Measurements from ENCODE around the gene INO80D.
"Not testable (repeated sequence)": the region's sequence is repeated elsewhere in the genome, so short reads cannot be mapped to it uniquely, and the experiment has no call there.

INO80D gene

DNA sequence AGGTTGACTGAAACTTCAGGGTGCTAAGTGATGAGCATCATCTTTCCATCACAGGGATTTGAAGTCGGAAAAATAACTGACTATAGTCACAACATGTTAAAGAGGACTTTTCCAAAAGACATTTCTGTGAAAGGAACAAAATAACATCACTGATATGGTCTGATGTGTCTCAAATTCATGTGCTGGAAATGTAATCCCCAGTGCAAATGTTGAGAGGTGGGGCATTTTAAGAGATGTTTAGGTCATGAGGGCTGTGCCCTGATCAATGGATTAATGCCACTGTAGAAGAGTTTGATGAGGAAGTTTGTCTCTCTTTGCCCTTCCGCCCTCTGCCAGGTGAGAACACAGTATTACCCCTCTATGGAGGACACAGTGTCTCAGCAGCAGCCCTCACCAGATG lies 95.9 kb downstream of the INO80D start:
- no peak overlapping the region for H3K4me3 ChIP-seq (ENCODE audit: low read depth, low read length)
- TF ChIP-seq, protein P1, sequence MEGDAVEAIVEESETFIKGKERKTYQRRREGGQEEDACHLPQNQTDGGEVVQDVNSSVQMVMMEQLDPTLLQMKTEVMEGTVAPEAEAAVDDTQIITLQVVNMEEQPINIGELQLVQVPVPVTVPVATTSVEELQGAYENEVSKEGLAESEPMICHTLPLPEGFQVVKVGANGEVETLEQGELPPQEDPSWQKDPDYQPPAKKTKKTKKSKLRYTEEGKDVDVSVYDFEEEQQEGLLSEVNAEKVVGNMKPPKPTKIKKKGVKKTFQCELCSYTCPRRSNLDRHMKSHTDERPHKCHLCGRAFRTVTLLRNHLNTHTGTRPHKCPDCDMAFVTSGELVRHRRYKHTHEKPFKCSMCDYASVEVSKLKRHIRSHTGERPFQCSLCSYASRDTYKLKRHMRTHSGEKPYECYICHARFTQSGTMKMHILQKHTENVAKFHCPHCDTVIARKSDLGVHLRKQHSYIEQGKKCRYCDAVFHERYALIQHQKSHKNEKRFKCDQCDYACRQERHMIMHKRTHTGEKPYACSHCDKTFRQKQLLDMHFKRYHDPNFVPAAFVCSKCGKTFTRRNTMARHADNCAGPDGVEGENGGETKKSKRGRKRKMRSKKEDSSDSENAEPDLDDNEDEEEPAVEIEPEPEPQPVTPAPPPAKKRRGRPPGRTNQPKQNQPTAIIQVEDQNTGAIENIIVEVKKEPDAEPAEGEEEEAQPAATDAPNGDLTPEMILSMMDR (IDR thresholded peaks at IDR 0.05; ENCODE audit: insufficient read depth, low read depth, low read length, missing control alignments) = no peak
- no peak for DNase-seq (ENCODE audit: low read depth)

GRCh38 chr2:205989271-205990071 lies 96.5 kb downstream of the INO80D start:
- no peak overlapping the region for H3K4me3 ChIP-seq (ENCODE audit: low read depth, low read length)
- DNase-seq (ENCODE audit: low read depth) = no peak
- TF ChIP-seq, protein P1 (IDR thresholded peaks at IDR 0.05; ENCODE audit: insufficient read depth, low read depth, low read length, missing control alignments) = no peak

DNA sequence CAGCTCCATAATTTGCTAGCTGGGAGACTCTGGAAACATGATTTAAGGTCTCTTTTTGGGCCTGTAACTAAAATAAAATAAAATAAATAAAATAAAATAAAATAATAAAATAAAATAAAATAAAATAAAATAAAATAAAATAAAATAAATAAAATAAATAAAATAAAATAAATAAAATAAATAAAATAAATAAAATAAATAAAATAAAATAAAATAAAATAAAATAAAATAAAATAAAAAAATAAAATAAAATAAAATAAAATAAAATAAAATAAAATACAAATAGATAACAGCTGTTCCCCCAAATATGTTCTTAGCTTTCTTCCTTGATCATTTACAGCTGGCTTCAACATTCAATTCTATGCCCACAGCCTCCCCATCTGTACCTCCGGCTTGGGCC lies 97.3 kb downstream of the INO80D start:
- DNase-seq (ENCODE audit: low read depth); H3K4me3 ChIP-seq (ENCODE audit: low read depth, low read length): not testable (repeated sequence)

DNA sequence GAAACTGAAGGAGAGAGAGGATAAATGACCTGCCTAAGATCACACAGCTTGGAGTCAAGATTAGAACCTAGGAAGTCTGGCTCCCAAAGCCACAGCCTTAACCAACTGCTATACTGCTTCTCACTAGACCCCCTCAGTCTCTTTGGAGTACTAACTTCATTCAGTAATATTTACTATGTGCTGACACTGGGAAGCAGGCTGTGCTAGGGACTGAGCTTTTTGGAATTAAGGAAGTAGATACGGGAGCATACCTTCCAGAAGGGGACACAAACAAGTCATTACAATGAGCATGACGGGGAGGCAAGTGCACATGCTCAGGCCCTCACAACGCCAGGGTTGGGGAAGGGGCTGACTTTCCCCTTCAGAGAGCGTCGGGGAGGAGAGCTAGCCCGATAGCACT lies 97.7 kb downstream of the INO80D start:
- no peak for DNase-seq (ENCODE audit: low read depth)
- TF ChIP-seq, protein P1 (IDR thresholded peaks at IDR 0.05; ENCODE audit: insufficient read depth, low read depth, low read length, missing control alignments) = no peak
- no peak overlapping the region for H3K4me3 ChIP-seq (ENCODE audit: low read depth, low read length)

DNA sequence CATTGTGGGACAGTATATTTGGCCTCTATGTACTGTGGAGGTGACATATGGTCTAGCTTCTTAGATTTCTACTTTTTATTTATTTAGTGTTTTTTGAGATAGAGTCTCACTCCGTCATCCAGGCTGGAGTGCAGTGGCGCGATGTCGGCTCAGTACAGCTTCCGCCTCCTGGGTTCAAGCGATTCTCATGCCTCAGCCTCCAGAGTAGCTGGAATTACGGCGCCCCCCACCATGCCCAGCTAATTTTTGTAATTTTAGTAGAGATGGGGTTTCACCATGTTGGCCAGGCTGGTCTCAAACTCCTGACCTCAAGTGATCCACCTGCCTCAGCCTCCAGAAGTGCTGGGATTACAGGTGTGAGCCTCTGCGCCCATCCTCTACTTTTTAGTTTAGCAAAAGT lies 99.6 kb downstream of the INO80D start:
- not testable (repeated sequence) for H3K4me3 ChIP-seq (ENCODE audit: low read depth, low read length); DNase-seq (ENCODE audit: low read depth)

- H3K4me3 ChIP-seq (ENCODE audit: low read depth, low read length) = peak overlapping the region; percentile 20
- peak; percentile 64 for DNase-seq (ENCODE audit: low read depth)
- TF ChIP-seq, protein P1 (IDR thresholded peaks at IDR 0.05; ENCODE audit: insufficient read depth, low read depth, low read length, missing control alignments) = no peak
Observed at GRCh38 chr2:205984381-205984780, 101.6 kb downstream of the INO80D start.

DNA sequence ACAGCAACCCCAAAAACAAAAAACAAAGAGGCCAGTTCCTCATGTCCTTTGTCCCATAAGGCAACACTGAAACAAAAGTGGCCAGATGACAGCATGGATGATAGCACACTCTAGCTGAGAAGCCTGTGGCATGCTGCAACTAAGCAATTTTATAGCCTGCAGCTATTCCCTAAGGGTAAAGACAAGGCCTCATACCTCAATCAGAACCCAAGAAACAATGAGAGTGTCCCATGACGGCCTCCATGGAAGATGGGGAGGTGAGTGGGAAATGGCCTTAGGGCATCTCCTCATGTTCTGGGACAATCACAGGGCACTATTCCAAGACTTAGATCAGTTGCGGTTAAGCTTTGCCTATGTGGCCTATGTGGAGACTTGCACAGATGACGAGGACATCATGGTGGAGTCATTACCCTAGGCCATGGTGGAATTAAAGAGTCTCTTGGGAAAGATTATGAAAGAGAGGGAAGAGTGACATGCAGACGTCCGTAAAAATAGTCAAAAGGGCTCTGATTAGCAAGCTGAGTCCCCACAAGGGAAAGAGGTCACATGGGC lies 103.1 kb downstream of the INO80D start:
- DNase-seq (ENCODE audit: low read depth) = no peak
- TF ChIP-seq, protein P1 (IDR thresholded peaks at IDR 0.05; ENCODE audit: insufficient read depth, low read depth, low read length, missing control alignments) = no peak
- H3K4me3 ChIP-seq (ENCODE audit: low read depth, low read length) = no peak overlapping the region

DNA sequence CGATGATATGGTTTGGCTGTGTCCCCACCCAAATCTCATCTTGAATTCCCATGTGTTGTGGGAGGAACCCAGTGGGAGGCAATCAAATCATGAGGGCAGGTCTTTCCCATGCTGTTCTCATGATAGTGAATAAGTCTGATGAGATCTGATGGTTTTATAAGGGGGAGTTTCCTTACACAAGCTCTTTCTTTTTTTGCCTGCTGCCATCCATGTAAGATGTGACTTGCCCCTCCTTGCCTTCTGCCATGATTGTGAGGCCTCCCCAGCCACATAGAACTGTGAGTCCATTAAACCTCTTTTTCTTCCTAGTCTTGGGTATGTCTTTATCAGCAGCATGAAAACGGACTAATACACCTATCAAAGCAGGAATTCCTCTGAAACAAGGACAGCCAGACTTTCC lies 107.2 kb downstream of the INO80D start:
- H3K4me3 ChIP-seq (ENCODE audit: low read depth, low read length); DNase-seq (ENCODE audit: low read depth): not testable (repeated sequence)

DNA sequence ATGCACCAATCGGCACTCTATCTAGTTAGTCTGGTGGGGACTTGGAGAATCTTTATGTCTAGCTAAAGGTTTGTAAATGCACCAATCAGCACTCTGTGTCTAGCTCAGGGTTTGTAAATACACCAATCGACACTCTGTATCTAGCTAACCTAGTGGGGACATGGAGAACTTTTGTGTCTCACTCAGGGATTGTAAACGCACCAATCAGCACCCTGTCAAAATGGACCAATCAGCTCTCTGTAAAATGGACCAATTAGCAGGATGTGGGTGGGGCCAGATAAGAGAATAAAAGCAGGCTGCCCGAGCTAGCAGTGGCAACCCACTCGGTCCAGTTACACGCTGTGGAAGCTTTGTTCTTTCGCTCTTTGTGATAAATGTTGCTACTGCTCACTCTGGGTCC lies 108.3 kb downstream of the INO80D start:
- H3K4me3 ChIP-seq (ENCODE audit: low read depth, low read length); DNase-seq (ENCODE audit: low read depth): not testable (repeated sequence)

- H3K4me3 ChIP-seq (ENCODE audit: low read depth, low read length); DNase-seq (ENCODE audit: low read depth): not testable (repeated sequence)
Observed at GRCh38 chr2:205976934-205977659, 108.9 kb downstream of the INO80D start.

Data from GM12865 (cell line).